Measurements from ENCODE around the gene OR52A1.

OR52A1 gene

GRCh38 chr11:5131584-5132335 lies 22.8 kb downstream of the OR52A1 start:
- no peak for DNase-seq (ENCODE audit: low spot score)

- DNase-seq (ENCODE audit: low spot score) = peak; percentile 6
Measured at GRCh38 chr11:5129457-5129877, 25.1 kb downstream of the OR52A1 start.

GRCh38 chr11:5124891-5125620 lies 29.5 kb downstream of the OR52A1 start:
- no peak for DNase-seq (ENCODE audit: low spot score)

- DNase-seq (ENCODE audit: low spot score) = peak; percentile 60
Measured at GRCh38 chr11:5123802-5124521, 30.6 kb downstream of the OR52A1 start.

- DNase-seq (ENCODE audit: low spot score) = no peak
Measured at GRCh38 chr11:5118893-5119292, 35.7 kb downstream of the OR52A1 start.

GRCh38 chr11:5117588-5117987 lies 37.0 kb downstream of the OR52A1 start:
- no peak for DNase-seq (ENCODE audit: low spot score)

GRCh38 chr11:5115339-5115738 lies 39.2 kb downstream of the OR52A1 start:
- DNase-seq (ENCODE audit: low spot score) = no peak

GRCh38 chr11:5107285-5107684 lies 47.3 kb downstream of the OR52A1 start:
- DNase-seq (ENCODE audit: low spot score) = no peak

GRCh38 chr11:5103066-5103465 lies 51.5 kb downstream of the OR52A1 start:
- no peak for DNase-seq (ENCODE audit: low spot score)

- no peak for DNase-seq (ENCODE audit: low spot score)
Measured at GRCh38 chr11:5102246-5102645, 52.3 kb downstream of the OR52A1 start.

GRCh38 chr11:5096011-5096410 lies 58.5 kb downstream of the OR52A1 start:
- no peak for DNase-seq (ENCODE audit: low spot score)
